ENCODE data around the gene DIO2. TPM values are rescaled to one million over a fixed set of nuclear protein-coding genes. Genes with fewer than 3 reads are reported as not detected.

Gene DIO2
- total RNA-seq, 1 donor from 2014 or later = 0.07 TPM

GRCh38 chr14:80223696-80224465 is 12.6 kb upstream of the DIO2 start:
- H3K36me3 ChIP-seq = no peaks in the 10 kb centered on the region
- H3F3A ChIP-seq (ENCODE audit: low read depth) = no peaks in the 10 kb centered on the region
- H3K4me1 ChIP-seq = no peaks in the 10 kb centered on the region
- no peak for DNase-seq (ENCODE audit: low spot score)
- no peak overlapping the region for H3K9ac ChIP-seq
- H3K9me3 Mint-ChIP-seq = peaks cover 7% of the 10 kb centered on the region
- no peaks in the 10 kb centered on the region for H3K36me3 Mint-ChIP-seq
- no peak overlapping the region for H2AFZ ChIP-seq (replicated peaks)
- H3K4me1 Mint-ChIP-seq = no peaks in the 10 kb centered on the region
- H3K27ac ChIP-seq = no peak overlapping the region
- TF ChIP-seq EZH2 (IDR thresholded peaks at IDR 0.05) (no peak), CTCF (IDR thresholded peaks at IDR 0.05) (no peak), EZH2phosphoT487 (IDR thresholded peaks at IDR 0.05) (no peak)
- H3K4me3 Mint-ChIP-seq = no peak overlapping the region
- no peaks in the 10 kb centered on the region for H3K27me3 ChIP-seq
- H3K4me3 ChIP-seq = no peak overlapping the region
- no peaks in the 10 kb centered on the region for H3K79me2 ChIP-seq (ENCODE audit: low read depth)
- no peaks in the 10 kb centered on the region for H3K9me3 ChIP-seq (ENCODE audit: low read depth)
- no peaks in the 10 kb centered on the region for H4K20me1 ChIP-seq (ENCODE audit: low read depth)
- H3K4me2 ChIP-seq = no peak overlapping the region
- H3K27ac Mint-ChIP-seq = no peak overlapping the region
- peaks cover 2% of the 10 kb centered on the region for H3K27me3 Mint-ChIP-seq (ENCODE audit: insufficient read depth, low read depth)

GRCh38 chr14:80216818-80217217 is 5.5 kb upstream of the DIO2 start:
- no peaks in the 10 kb centered on the region for H3K36me3 ChIP-seq
- no peak overlapping the region for H3K9ac ChIP-seq
- H4K20me1 ChIP-seq (ENCODE audit: low read depth) = no peaks in the 10 kb centered on the region
- no peaks in the 10 kb centered on the region for H3K27me3 ChIP-seq
- no peak overlapping the region for H2AFZ ChIP-seq (replicated peaks)
- Mint-ChIP-seq H3K9me3 (no peaks in the 10 kb centered on the region), H3K4me3 (no peak overlapping the region), H3K36me3 (no peaks in the 10 kb centered on the region), H3K27ac (no peak overlapping the region), H3K4me1 (peaks cover 12% of the 10 kb centered on the region), H3K27me3 (ENCODE audit: insufficient read depth, low read depth) (peaks cover 3% of the 10 kb centered on the region)
- TF ChIP-seq EZH2 (IDR thresholded peaks at IDR 0.05) = no peak
- no peak for TF ChIP-seq EZH2phosphoT487 (IDR thresholded peaks at IDR 0.05)
- no peak for TF ChIP-seq CTCF (IDR thresholded peaks at IDR 0.05)
- peaks cover 22% of the 10 kb centered on the region for H3F3A ChIP-seq (ENCODE audit: low read depth)
- H3K79me2 ChIP-seq (ENCODE audit: low read depth) = no peaks in the 10 kb centered on the region
- peaks cover 31% of the 10 kb centered on the region for H3K4me1 ChIP-seq
- no peaks in the 10 kb centered on the region for H3K9me3 ChIP-seq (ENCODE audit: low read depth)
- no peak overlapping the region for H3K4me3 ChIP-seq
- no peak overlapping the region for H3K4me2 ChIP-seq
- DNase-seq (ENCODE audit: low spot score) = no peak
- no peak overlapping the region for H3K27ac ChIP-seq

- peak; percentile 68 for DNase-seq (ENCODE audit: low spot score)
- Histone ChIP-seq H3K4me1 (peaks cover 32% of the 10 kb centered on the region), H3K36me3 (no peaks in the 10 kb centered on the region), H2AFZ (replicated peaks) (no peak overlapping the region), H3K4me3 (no peak overlapping the region), H3K4me2 (peak overlapping the region; percentile 39), H3K9me3 (ENCODE audit: low read depth) (no peaks in the 10 kb centered on the region), H3F3A (ENCODE audit: low read depth) (peaks cover 23% of the 10 kb centered on the region), H3K27me3 (no peaks in the 10 kb centered on the region), H3K79me2 (ENCODE audit: low read depth) (no peaks in the 10 kb centered on the region), H4K20me1 (ENCODE audit: low read depth) (no peaks in the 10 kb centered on the region), H3K9ac (no peak overlapping the region), H3K27ac (peak overlapping the region; percentile 40)
- peaks cover 14% of the 10 kb centered on the region for H3K4me1 Mint-ChIP-seq
- H3K36me3 Mint-ChIP-seq = no peaks in the 10 kb centered on the region
- H3K4me3 Mint-ChIP-seq = no peak overlapping the region
- H3K9me3 Mint-ChIP-seq = no peaks in the 10 kb centered on the region
- TF ChIP-seq EZH2phosphoT487 (IDR thresholded peaks at IDR 0.05) (no peak), EZH2 (IDR thresholded peaks at IDR 0.05) (no peak), CTCF (IDR thresholded peaks at IDR 0.05) (no peak)
- H3K27me3 Mint-ChIP-seq (ENCODE audit: insufficient read depth, low read depth) = peaks cover 3% of the 10 kb centered on the region
- no peak overlapping the region for H3K27ac Mint-ChIP-seq
Measured at GRCh38 chr14:80215756-80216581, 4.7 kb upstream of the DIO2 start.

Data from neural progenitor cell (in vitro differentiated cells).